Naive thymus-derived CD8-positive, alpha-beta T cell (primary cell): ENCODE results near the gene SLC25A27. TPM values are rescaled to one million over a fixed set of nuclear protein-coding genes. Genes with fewer than 3 reads are reported as not detected.

ENCODE experiments used
- ATAC-seq, 2 donors: fragments of 150-1000 bp; cut with Tn5 transposase in 1 of 2; sonication (Bioruptor Pico), chemical (Tn5 transposase) in 1 of 2; 1 replicate in 1 of 2; 2 replicates in 1 of 2; pipeline ENCODE4 v1.10.0; 2021; ENCODE audit warnings: mild to moderate bottlenecking in 2 of 2, moderate library complexity in 2 of 2
- POLR2A ChIA-PET: fragments of 350-600 bp; sonication (Branson Sonifier 250); formaldehyde crosslinking; loops from one replicate; lab custom pipeline; 2021; ENCODE audit warnings: antibody characterized with exemption; lab: Charles Lee
- DNase-seq, 10 donors: peaks; one replicate each; pipeline versions ENCODE4 v3.0.0 to v3.0.0-alpha.2; 2020 to 2022
- H3K27ac Mint-ChIP-seq, 10 donors: one replicate each; pipeline ENCODE4 v1.8.0; 2020 to 2022; ENCODE audit warnings: mild to moderate bottlenecking in 10 of 10, mixed read lengths in 10 of 10, moderate library complexity in 4 of 10, inconsistent platforms in 1 of 10
- H3K27me3 Mint-ChIP-seq, 5 donors: one replicate each; pipeline ENCODE4 v1.8.0; 2021 to 2022; ENCODE audit warnings: mixed read lengths in 5 of 5
- H3K36me3 Mint-ChIP-seq, 3 donors: one replicate each; pipeline ENCODE4 v1.8.0; 2020 to 2022; ENCODE audit warnings: mixed read lengths in 3 of 3, mild to moderate bottlenecking in 2 of 3, inconsistent platforms in 1 of 3
- H3K4me1 Mint-ChIP-seq, 4 donors: one replicate each; pipeline ENCODE4 v1.8.0; 2021 to 2022; ENCODE audit warnings: mixed read lengths in 4 of 4
- H3K4me3 Mint-ChIP-seq, 10 donors: one replicate each; pipeline ENCODE4 v1.8.0; 2020 to 2022; ENCODE audit warnings: mild to moderate bottlenecking in 10 of 10, mixed read lengths in 10 of 10, moderate library complexity in 6 of 10, inconsistent platforms in 1 of 10
- H3K9me3 Mint-ChIP-seq, 9 donors: one replicate each; pipeline ENCODE4 v1.8.0; 2020 to 2022; ENCODE audit warnings: mixed read lengths in 9 of 9, mild to moderate bottlenecking in 3 of 9, inconsistent platforms in 1 of 9, moderate library complexity in 1 of 9
- polyA plus RNA-seq, 3 donors: library from polyadenylated mRNA; unstranded; fragments of 300-500 nt; fragmentation: Illumina TruSeq; gene quantifications; one replicate each; pipeline ENCODE4 v1.2.3, GENCODE V29; 2021
- total RNA-seq, 8 experiments: library from RNA in 2 of 8; stranded (reverse) in 2 of 8; gene quantifications; one replicate each; pipeline ENCODE4 v1.2.3 and lab custom pipeline; 2021 to 2026

Gene SLC25A27
- total and polyA plus RNA-seq, 5 experiments from 2014 or later = 5.2 to 9.2 TPM; not detected in 3

DNA sequence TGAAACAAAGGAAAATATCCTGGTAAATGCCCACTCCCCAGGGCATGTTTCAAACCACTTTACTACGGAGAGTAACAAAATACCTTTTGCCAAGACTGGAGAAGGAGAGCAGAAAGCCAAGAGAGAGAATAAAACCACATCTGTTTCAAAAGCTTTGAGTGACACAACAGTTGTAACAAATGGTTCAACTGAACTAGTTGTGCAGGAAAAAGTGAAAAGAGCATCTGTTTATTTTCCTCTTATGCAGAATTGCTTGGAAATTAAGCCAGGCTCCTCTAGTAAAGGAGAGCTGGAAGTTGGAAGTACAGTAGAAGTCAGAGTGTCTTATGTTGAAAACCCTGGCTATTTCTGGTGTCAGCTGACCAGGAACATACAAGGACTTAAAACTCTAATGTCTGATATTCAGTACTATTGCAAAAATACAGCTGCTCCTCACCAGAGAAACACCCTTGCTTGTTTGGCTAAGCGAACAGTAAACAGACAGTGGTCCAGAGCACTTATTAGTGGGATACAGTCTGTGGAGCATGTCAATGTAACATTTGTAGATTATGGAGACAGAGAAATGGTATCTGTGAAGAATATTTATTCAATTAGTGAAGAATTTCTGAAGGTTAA lies 37.5 kb downstream of the SLC25A27 start:
- Mint-ChIP-seq H3K9me3 (no peaks in the 10 kb centered on the region), H3K36me3 (no peaks in the 10 kb centered on the region), H3K4me1 (no peaks in the 10 kb centered on the region), H3K27ac (no peak overlapping the region), H3K27me3 (peaks cover under 1 to 8% (median 5%) of the 10 kb centered on the region in 5 donors), H3K4me3 (no peak overlapping the region)
- no peak for DNase-seq
- no peak for ATAC-seq
- POLR2A ChIA-PET = no interaction called here

DNA sequence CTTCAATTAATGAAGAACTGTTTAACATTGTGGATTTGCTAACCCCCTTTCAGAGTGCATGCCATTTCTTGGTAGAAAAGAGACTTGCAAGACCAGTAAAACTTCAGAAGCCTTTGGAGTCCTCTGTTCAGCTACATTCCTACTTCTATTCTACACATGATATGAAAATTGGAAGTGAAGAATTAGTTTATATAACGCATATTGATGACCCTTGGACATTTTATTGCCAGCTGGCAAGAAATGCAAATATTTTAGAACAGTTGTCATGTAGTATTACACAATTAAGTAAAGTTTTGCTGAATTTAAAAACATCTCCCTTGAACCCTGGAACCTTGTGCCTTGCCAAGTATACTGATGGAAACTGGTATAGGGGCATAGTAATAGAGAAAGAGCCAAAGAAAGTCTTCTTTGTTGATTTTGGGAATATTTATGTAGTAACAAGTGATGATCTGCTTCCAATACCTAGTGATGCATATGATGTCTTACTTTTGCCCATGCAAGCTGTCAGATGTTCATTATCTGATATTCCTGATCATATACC lies 38.2 kb downstream of the SLC25A27 start:
- H3K27me3 Mint-ChIP-seq = peaks cover 3 to 12% (median 8%) of the 10 kb centered on the region in 5 donors
- ATAC-seq (no peak), DNase-seq (no peak)
- H3K4me3 Mint-ChIP-seq = no peak overlapping the region
- no peaks in the 10 kb centered on the region for H3K4me1 Mint-ChIP-seq
- POLR2A ChIA-PET = interaction anchor here (0.6 kb wide), 1 partner anchor 9 kb away, joined by 9 read pairs; no protein-coding TSS in a partner anchor
- H3K36me3 Mint-ChIP-seq = no peaks in the 10 kb centered on the region
- H3K27ac Mint-ChIP-seq = no peak overlapping the region
- H3K9me3 Mint-ChIP-seq = no peaks in the 10 kb centered on the region

DNA sequence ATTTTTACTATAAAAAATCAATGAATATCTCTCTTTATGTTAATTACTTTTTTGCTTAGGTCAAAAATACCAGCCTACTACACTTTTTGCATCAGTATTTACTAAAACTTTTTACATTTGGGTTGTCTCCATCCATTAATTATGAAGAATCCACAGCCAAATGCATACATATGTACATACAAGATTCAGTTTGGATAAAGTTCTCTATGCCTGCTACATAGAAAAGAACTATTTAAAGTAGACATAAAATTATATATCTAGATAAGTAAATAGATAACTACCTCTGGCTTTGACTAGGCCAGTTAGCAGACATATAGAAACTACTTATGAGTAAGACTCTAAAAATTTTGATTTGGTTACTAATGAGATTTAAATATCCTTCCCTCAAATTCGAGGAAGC lies 47.2 kb downstream of the SLC25A27 start:
- Mint-ChIP-seq H3K4me1 (no peaks in the 10 kb centered on the region), H3K9me3 (peaks cover 0 to 2% (median 0%) of the 10 kb centered on the region in 9 donors), H3K27me3 (peaks cover 10 to 37% (median 16%) of the 10 kb centered on the region in 5 donors), H3K4me3 (no peak overlapping the region), H3K36me3 (no peaks in the 10 kb centered on the region), H3K27ac (no peak overlapping the region)
- ATAC-seq = no peak
- POLR2A ChIA-PET = interaction anchor here (0.7 kb wide), 1 partner anchor 9 kb away, joined by 9 read pairs; no protein-coding TSS in a partner anchor
- DNase-seq = no peak

DNA sequence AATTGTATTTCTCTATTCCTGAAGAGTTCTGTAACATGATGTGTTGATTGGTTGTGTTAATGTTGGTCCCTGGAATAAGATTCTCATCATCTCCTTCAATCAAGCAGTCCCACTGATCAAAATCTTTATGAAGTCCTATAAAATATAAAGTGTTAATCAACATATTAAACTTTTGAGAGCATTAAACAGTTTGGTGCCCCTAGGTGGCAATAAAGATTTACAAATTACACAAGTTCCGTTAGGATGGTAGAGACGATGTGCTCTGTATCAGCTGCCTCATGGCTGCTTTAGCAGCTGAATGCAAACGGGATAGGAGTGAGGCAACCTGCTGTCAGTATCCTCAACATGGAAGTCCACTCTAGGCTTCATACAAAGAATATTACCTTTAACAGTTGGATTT lies 51.8 kb downstream of the SLC25A27 start:
- POLR2A ChIA-PET = no interaction called here
- H3K4me1 Mint-ChIP-seq = no peaks in the 10 kb centered on the region
- no peak for ATAC-seq
- no peaks in the 10 kb centered on the region for H3K9me3 Mint-ChIP-seq
- H3K36me3 Mint-ChIP-seq = no peaks in the 10 kb centered on the region
- no peak overlapping the region for H3K4me3 Mint-ChIP-seq
- H3K27me3 Mint-ChIP-seq = peaks cover 13 to 29% (median 26%) of the 10 kb centered on the region in 5 donors
- DNase-seq = no peak
- H3K27ac Mint-ChIP-seq = peak overlapping the region in 1 of 10 donors; percentile 31

DNA sequence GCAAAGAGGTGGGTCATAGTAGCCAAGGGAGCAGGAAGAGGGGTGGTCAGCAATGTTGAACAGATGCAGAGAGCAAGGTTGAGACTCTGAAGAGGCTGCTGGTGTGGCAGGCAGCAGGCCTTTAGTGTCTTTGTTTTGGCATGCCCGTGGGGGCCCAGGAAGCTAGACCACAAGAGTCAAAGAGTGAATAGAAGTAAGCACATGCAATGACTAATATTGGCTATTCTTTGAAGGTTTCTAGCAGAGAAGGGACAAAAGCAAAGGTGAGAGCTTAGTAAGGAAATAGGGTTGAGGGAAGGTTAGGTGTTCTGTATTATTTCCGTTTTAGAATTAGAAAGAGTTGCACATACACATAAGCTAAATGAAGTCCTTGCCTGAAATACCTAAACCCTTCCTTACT lies 53.7 kb downstream of the SLC25A27 start:
- Mint-ChIP-seq H3K4me3 (no peak overlapping the region), H3K36me3 (no peaks in the 10 kb centered on the region), H3K27me3 (peaks cover 21 to 40% (median 26%) of the 10 kb centered on the region in 5 donors)

DNA sequence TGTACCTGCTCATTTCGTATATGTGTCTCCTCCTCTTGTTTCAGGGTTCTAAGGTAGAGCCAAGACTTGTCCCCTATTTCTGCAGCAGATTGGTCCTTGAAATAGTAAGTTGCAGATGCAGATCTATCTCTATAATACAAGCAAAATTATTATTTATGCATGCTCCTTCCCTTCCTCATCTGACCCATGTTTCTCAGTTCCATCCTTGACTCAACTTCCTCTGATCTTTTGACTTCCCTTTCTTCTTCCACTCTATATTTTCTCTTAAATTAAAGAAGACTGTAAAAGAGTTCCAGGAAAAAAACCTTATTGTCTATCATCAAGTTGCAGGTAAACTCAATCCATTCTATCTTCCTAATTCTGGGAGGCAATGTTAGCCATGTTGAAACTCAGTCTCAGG lies 58.7 kb downstream of the SLC25A27 start:
- Mint-ChIP-seq H3K4me3 (no peak overlapping the region), H3K27me3 (peaks cover 6 to 35% (median 18%) of the 10 kb centered on the region in 5 donors), H3K4me1 (no peaks in the 10 kb centered on the region), H3K27ac (no peak overlapping the region), H3K36me3 (no peaks in the 10 kb centered on the region), H3K9me3 (no peaks in the 10 kb centered on the region)
- POLR2A ChIA-PET = no interaction called here
- ATAC-seq (no peak), DNase-seq (no peak)

More for the DNA sequence above, 53.7 kb downstream of the SLC25A27 start:
- POLR2A ChIA-PET = no interaction called here
- DNase-seq (no peak), ATAC-seq (no peak)
- Mint-ChIP-seq H3K9me3 (no peaks in the 10 kb centered on the region), H3K4me1 (no peaks in the 10 kb centered on the region), H3K27ac (no peak overlapping the region)

DNA sequence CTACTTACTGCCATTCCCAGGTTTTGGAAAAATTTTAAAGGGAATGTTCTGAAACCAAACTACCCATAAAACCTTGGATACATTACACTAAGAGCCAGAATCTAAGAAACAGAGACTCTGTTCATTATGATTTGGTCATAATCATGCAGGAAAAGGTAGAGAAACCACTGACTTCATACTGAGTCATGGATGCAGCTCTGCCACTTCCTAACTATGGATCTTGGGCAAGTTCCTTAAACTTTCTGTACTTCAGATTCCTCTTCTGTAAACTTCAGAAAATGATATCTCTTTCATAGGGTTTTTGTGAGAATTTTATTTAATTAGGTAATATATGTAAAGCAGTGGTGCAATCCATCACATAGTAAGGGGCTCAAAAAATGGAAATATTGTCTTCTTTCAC lies 62.4 kb downstream of the SLC25A27 start:
- no peak overlapping the region for H3K4me3 Mint-ChIP-seq
- no peaks in the 10 kb centered on the region for H3K9me3 Mint-ChIP-seq
- POLR2A ChIA-PET = no interaction called here
- peaks cover 0 to 4% (median 3%) of the 10 kb centered on the region in 4 donors for H3K4me1 Mint-ChIP-seq
- no peaks in the 10 kb centered on the region for H3K36me3 Mint-ChIP-seq
- no peak overlapping the region for H3K27ac Mint-ChIP-seq
- peaks cover 11 to 41% (median 18%) of the 10 kb centered on the region in 5 donors for H3K27me3 Mint-ChIP-seq
- ATAC-seq (no peak), DNase-seq (no peak)

DNA sequence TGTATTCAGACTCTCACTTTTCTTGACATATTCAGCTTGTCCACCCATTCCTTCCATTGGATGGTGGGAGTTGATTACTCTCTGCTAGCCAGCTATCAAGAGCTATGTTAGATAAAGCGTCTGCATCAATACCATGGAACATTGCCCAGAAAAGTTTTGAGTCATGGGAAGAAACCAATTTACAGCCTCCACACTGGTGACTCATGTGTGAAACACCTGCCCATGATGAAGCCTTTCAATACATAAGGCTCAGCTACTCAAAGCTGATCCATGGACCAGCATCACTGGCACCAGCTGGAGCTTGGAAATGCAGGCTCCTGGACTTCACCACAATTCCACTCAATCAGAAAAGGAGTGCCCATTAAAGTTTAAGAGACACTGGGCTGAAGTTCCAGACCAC lies 66.3 kb downstream of the SLC25A27 start:
- Mint-ChIP-seq H3K36me3 (no peaks in the 10 kb centered on the region), H3K27me3 (peaks cover 14 to 51% (median 25%) of the 10 kb centered on the region in 5 donors), H3K27ac (no peak overlapping the region), H3K4me3 (no peak overlapping the region), H3K9me3 (no peaks in the 10 kb centered on the region), H3K4me1 (peaks cover 0 to 4% (median 3%) of the 10 kb centered on the region in 4 donors)
- POLR2A ChIA-PET = no interaction called here
- DNase-seq (no peak), ATAC-seq (no peak)

DNA sequence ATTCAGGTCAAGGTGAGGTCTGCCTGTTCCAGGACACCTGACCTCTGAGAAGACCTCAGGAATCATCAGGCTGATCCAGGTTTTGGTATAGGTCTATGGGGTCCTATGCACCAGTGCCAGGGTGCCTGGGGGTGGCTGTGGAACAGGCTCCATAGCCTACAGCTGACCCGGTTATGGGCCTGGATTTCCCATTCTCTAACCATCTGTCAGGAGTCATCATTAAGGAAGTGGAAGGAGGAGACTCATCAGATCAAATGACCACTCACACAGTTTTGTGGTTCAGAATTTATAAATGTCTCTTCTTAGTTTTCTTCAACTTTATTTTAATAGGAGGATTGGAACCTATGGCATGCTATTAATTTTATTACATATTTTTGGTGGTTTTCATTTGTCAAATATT lies 67.6 kb downstream of the SLC25A27 start:
- DNase-seq = no peak
- H3K9me3 Mint-ChIP-seq = no peaks in the 10 kb centered on the region
- H3K36me3 Mint-ChIP-seq = no peaks in the 10 kb centered on the region
- H3K27ac Mint-ChIP-seq = no peak overlapping the region
- ATAC-seq = no peak
- POLR2A ChIA-PET = no interaction called here
- peaks cover 17 to 63% (median 34%) of the 10 kb centered on the region in 5 donors for H3K27me3 Mint-ChIP-seq
- peaks cover 0 to 4% (median 3%) of the 10 kb centered on the region in 4 donors for H3K4me1 Mint-ChIP-seq
- H3K4me3 Mint-ChIP-seq = no peak overlapping the region

Other genes with a start within 250 kb of the SLC25A27 start
- not detected for gene RCAN2, start 161.5 kb upstream of the SLC25A27 start, total RNA-seq
- gene RCAN2, start 161.5 kb upstream of the SLC25A27 start, polyA plus RNA-seq = 1 to 10 TPM in 1 of 3 donors, not detected in 2; 4.7 TPM
- not detected for gene CYP39A1, start 157 bp upstream of the SLC25A27 start, total RNA-seq
- not detected for gene CYP39A1, start 157 bp upstream of the SLC25A27 start, polyA plus RNA-seq
- under 1 TPM; 0.05 to 0.26 TPM for gene TDRD6, start 34.9 kb downstream of the SLC25A27 start, total RNA-seq
- not detected for gene TDRD6, start 34.9 kb downstream of the SLC25A27 start, polyA plus RNA-seq
- gene PLA2G7, start 82.4 kb downstream of the SLC25A27 start, total RNA-seq = 1 to 10 TPM; 1.9 to 2.1 TPM
- gene PLA2G7, start 82.4 kb downstream of the SLC25A27 start, polyA plus RNA-seq = not detected
- not detected for gene ANKRD66, start 94.0 kb downstream of the SLC25A27 start, total RNA-seq
- not detected for gene ANKRD66, start 94.0 kb downstream of the SLC25A27 start, polyA plus RNA-seq
- gene MEP1A, start 140.4 kb downstream of the SLC25A27 start, total RNA-seq = not detected
- not detected for gene MEP1A, start 140.4 kb downstream of the SLC25A27 start, polyA plus RNA-seq